ENCODE data around the gene HIBADH. TPM values are rescaled to one million over a fixed set of nuclear protein-coding genes. Genes with fewer than 3 reads are reported as not detected.
A peak's percentile ranks its signal among the peaks of the same experiment; 100 is the strongest.

The HIBADH gene
- total and polyA plus RNA-seq, 9 of the 15 experiments (the other 6 are each of a cell fraction or from before 2014, with no cell fraction given): 10.7 to 67.8 (median 36.9) TPM

GRCh38 chr7:27677912-27678612 is 15.4 kb upstream of the HIBADH start (continued):
- TF ChIP-seq MGA (IDR thresholded peaks at IDR 0.05): peak; percentile 58; the same call in 1 of the 2 replicates
- no peak for TF ChIP-seq EP300 (IDR thresholded peaks at IDR 0.05; ENCODE audit: low read length)
- TF ChIP-seq HMBOX1 (IDR thresholded peaks at IDR 0.05): peak; percentile 68
- no peak for TF ChIP-seq FOXA3 (CRISPR knock-in tag; conservative IDR thresholded peaks at IDR 0.05 in 1 of 2, IDR thresholded peaks at IDR 0.05 in 1 of 2)
- TF ChIP-seq ATF1 (CRISPR knock-in tag; IDR thresholded peaks at IDR 0.05): no peak
- TF ChIP-seq ATF1 (tag; IDR thresholded peaks at IDR 0.05): peak; percentile 64
- TF ChIP-seq ETS2 (tag; IDR thresholded peaks at IDR 0.05; ENCODE audit: borderline replicate concordance, poor library complexity, severe bottlenecking): no peak
- TF ChIP-seq L3MBTL2 (IDR thresholded peaks at IDR 0.05): peak; percentile 65; the same call in 1 of the 2 replicates
- TF ChIP-seq ZNF639 (CRISPR knock-in tag; conservative IDR thresholded peaks at IDR 0.05 in 1 of 2, IDR thresholded peaks at IDR 0.05 in 1 of 2): 0 out of 4 replicates have a peak, but pooled peaks of 1 of the 2 experiments have one; percentile 3
- TF ChIP-seq HOMEZ (CRISPR knock-in tag; IDR thresholded peaks at IDR 0.05): no peak
